H1 (cell line): Measurements from ENCODE around the gene IFIT5. TPM values are rescaled to one million over a fixed set of nuclear protein-coding genes. Genes with fewer than 3 reads are reported as not detected.

Experiments used
- CTCF ChIA-PET: fragments of 300-600 bp; sonication (Branson Sonifier 250); formaldehyde crosslinking; loops from one replicate; lab custom pipeline; 2021; ENCODE audit not compliant: partially characterized antibody; lab: Charles Lee
- POLR2A ChIA-PET: fragments of 300-600 bp; sonication (Branson Sonifier 250); formaldehyde crosslinking; loops from one replicate; lab custom pipeline; 2021; ENCODE audit warnings: inconsistent platforms; ENCODE audit not compliant: partially characterized antibody; lab: Charles Lee
- DNase-seq, 2 experiments: peaks; one replicate each; pipeline versions ENCODE4 v3.0.0 to v3.0.0-alpha.2; 2010 to 2022; ENCODE audit warnings: low spot score in 2 of 2, low read depth in 1 of 2, mixed read lengths in 1 of 2
- FAIRE-seq: peaks from 2 replicates; lab custom pipeline; 2011; peaks lifted over from hg19 to GRCh38; lab: Jason Lieb, UNC
- H2AFZ ChIP-seq: 2 replicates; pipeline ENCODE4 v1.8.1; 2012; ENCODE audit warnings: low read length, inconsistent platforms
- H2AK5ac ChIP-seq: 2 replicates; pipeline ENCODE4 v1.6.1; 2013; ENCODE audit warnings: low read depth, low read length
- H2BK120ac ChIP-seq: replicated peaks from 2 replicates; pipeline ENCODE3; 2013; ENCODE audit warnings: low read depth, low read length, inconsistent platforms
- H2BK12ac ChIP-seq: 2 replicates; pipeline ENCODE4 v1.6.1; 2013; ENCODE audit warnings: low read depth, low read length
- H2BK15ac ChIP-seq: 2 replicates; pipeline ENCODE4 v1.6.1; 2013; ENCODE audit warnings: low read length
- H2BK20ac ChIP-seq: 2 replicates; pipeline ENCODE4 v1.6.1; 2013; ENCODE audit warnings: low read length
- H2BK5ac ChIP-seq: 2 replicates; pipeline ENCODE4 v1.6.1; 2013; ENCODE audit warnings: low read depth, low read length
- H3K14ac ChIP-seq: 2 replicates; pipeline ENCODE4 v1.6.1; 2013; ENCODE audit warnings: inconsistent platforms; ENCODE audit not compliant: insufficient read length
- H3K18ac ChIP-seq: 2 replicates; pipeline ENCODE4 v1.6.1; 2013; ENCODE audit warnings: low read length; ENCODE audit errors: extremely low read depth
- H3K23ac ChIP-seq: 2 replicates; pipeline ENCODE4 v1.6.1; 2013; ENCODE audit warnings: inconsistent platforms; ENCODE audit not compliant: insufficient read length
- H3K23me2 ChIP-seq: 2 replicates; pipeline ENCODE4 v1.6.1; 2013; ENCODE audit warnings: low read depth, low read length
- H3K27ac ChIP-seq: 2 replicates; pipeline ENCODE4 v1.6.1; 2011; ENCODE audit warnings: low read depth, low read length, inconsistent platforms
- H3K27me3 ChIP-seq, 4 experiments: replicated peaks in 1 of 4; 1 replicate in 1 of 4; 2 replicates in 3 of 4; pipeline versions ENCODE4 v1.6.1 to v1.8.1; 2011 to 2013; ENCODE audit warnings: low read length in 3 of 4, mild to moderate bottlenecking in 3 of 4, inconsistent platforms in 2 of 4, mixed read lengths in 2 of 4, moderate library complexity in 1 of 4; ENCODE audit not compliant: control insufficient read depth in 3 of 4, insufficient read depth in 3 of 4; ENCODE audit errors: extremely low read depth in 1 of 4
- H3K36me3 ChIP-seq, 4 experiments: 2 replicates each; pipeline versions ENCODE4 v1.6.1 to v1.8.1; 2011 to 2013; ENCODE audit warnings: mild to moderate bottlenecking in 4 of 4, low read length in 3 of 4, moderate library complexity in 2 of 4, control low read depth in 1 of 4, inconsistent platforms in 1 of 4; ENCODE audit not compliant: insufficient read depth in 4 of 4, control insufficient read depth in 2 of 4
- H3K4ac ChIP-seq: replicated peaks from 2 replicates; pipeline ENCODE3; 2013; ENCODE audit warnings: low read length, low read depth, mixed read lengths, inconsistent platforms; ENCODE audit not compliant: insufficient read length
- H3K4me1 ChIP-seq, 4 experiments: replicated peaks in 1 of 4; 1 replicate in 1 of 4; 2 replicates in 3 of 4; pipeline versions ENCODE4 v1.6.1 to v1.8.1; 2011 to 2013; ENCODE audit warnings: low read length in 3 of 4, inconsistent platforms in 2 of 4, mixed read lengths in 1 of 4; ENCODE audit not compliant: insufficient read depth in 4 of 4, control insufficient read depth in 3 of 4
- H3K4me2 ChIP-seq, 2 experiments: 2 replicates each; pipeline versions ENCODE4 v1.6.1 to v1.8.1; 2011 to 2013; ENCODE audit warnings: low read depth in 2 of 2, low read length in 2 of 2, control low read depth in 1 of 2, inconsistent platforms in 1 of 2, mild to moderate bottlenecking in 1 of 2; ENCODE audit not compliant: insufficient read depth in 1 of 2
- H3K4me3 ChIP-seq, 4 experiments: fragments of 200-600, 300-600 bp in 1 of 4; sonication (generic), shearing (Covaris generic), sonication (Bioruptor Twin) in 1 of 4; 2 replicates each; pipeline versions ENCODE4 v1.5.1 to v1.8.1; 2011 to 2016; ENCODE audit warnings: low read length in 4 of 4, low read depth in 3 of 4, control low read depth in 2 of 4, inconsistent platforms in 2 of 4, mild to moderate bottlenecking in 2 of 4, mixed read lengths in 1 of 4, moderate library complexity in 1 of 4; ENCODE audit not compliant: insufficient read depth in 2 of 4; ENCODE audit errors: extremely low read depth in 1 of 4
- H3K56ac ChIP-seq: replicated peaks from 2 replicates; pipeline ENCODE3; 2013; ENCODE audit warnings: low read depth, mild to moderate bottlenecking, mixed read lengths, low read length, inconsistent platforms; ENCODE audit not compliant: insufficient read length
- H3K79me1 ChIP-seq: 2 replicates; pipeline ENCODE4 v1.6.1; 2013; ENCODE audit warnings: low read depth, low read length, control low read depth
- H3K79me2 ChIP-seq, 2 experiments: 2 replicates each; pipeline versions ENCODE4 v1.6.1 to v1.8.1; 2012 to 2013; ENCODE audit warnings: low read length in 2 of 2, mild to moderate bottlenecking in 2 of 2, inconsistent platforms in 1 of 2; ENCODE audit not compliant: insufficient read depth in 2 of 2, control insufficient read depth in 1 of 2
- H3K9ac ChIP-seq, 4 experiments: replicated peaks in 1 of 4; 1 replicate in 1 of 4; 2 replicates in 3 of 4; pipeline versions ENCODE4 v1.6.1 to v1.8.1; 2011 to 2013; ENCODE audit warnings: low read depth in 3 of 4, low read length in 3 of 4, control low read depth in 2 of 4, mild to moderate bottlenecking in 2 of 4, moderate library complexity in 2 of 4, inconsistent platforms in 1 of 4; ENCODE audit errors: extremely low read depth in 1 of 4
- H3K9me3 ChIP-seq, 2 experiments: 2 replicates each; pipeline versions ENCODE4 v1.6.1 to v1.8.1; 2012 to 2013; ENCODE audit warnings: mild to moderate bottlenecking in 2 of 2, moderate library complexity in 2 of 2, control low read depth in 1 of 2, inconsistent platforms in 1 of 2, low read depth in 1 of 2, low read length in 1 of 2, mixed read lengths in 1 of 2; ENCODE audit not compliant: insufficient read depth in 2 of 2
- H4K20me1 ChIP-seq, 2 experiments: replicated peaks in 1 of 2; 2 replicates each; pipeline versions ENCODE3 to v1.8.1; 2011 to 2013; ENCODE audit warnings: inconsistent platforms in 2 of 2, low read length in 2 of 2, mild to moderate bottlenecking in 1 of 2; ENCODE audit not compliant: insufficient read depth in 2 of 2, control insufficient read depth in 1 of 2
- H4K5ac ChIP-seq: 2 replicates; pipeline ENCODE4 v1.6.1; 2013; ENCODE audit warnings: low read length, low read depth, mixed read lengths, inconsistent platforms; ENCODE audit not compliant: insufficient read length
- H4K8ac ChIP-seq: 2 replicates; pipeline ENCODE4 v1.8.0; 2013; ENCODE audit warnings: mild to moderate bottlenecking, moderate library complexity, low read length, inconsistent platforms; ENCODE audit not compliant: insufficient read depth; ENCODE audit errors: extremely low read depth
- H4K91ac ChIP-seq: replicated peaks from 2 replicates; pipeline ENCODE3; 2013; ENCODE audit warnings: low read length, mixed read lengths, inconsistent platforms; ENCODE audit not compliant: insufficient read length
- ATF2 ChIP-seq: IDR thresholded peaks from 2 replicates; pipeline ENCODE4 v1.6.1; 2012; ENCODE audit warnings: low read length, inconsistent platforms
- MAFK ChIP-seq: IDR thresholded peaks from 2 replicates; pipeline ENCODE4 v1.6.1; 2012; ENCODE audit warnings: low read depth, mild to moderate bottlenecking, improper control_type of control experiment, low read length
- WGBS, 2 experiments: shearing (Covaris generic) in 1 of 2; methylation state at CpG; one replicate each; pipeline versions ENCODE4 v1.1.6 to v1.1.7; 2013 to 2015; ENCODE audit warnings: low lambda C conversion rate in 2 of 2, mixed read lengths in 2 of 2, inconsistent platforms in 1 of 2, low coverage in 1 of 2, missing lambda C conversion rate in 1 of 2; ENCODE audit not compliant: insufficient replicate concordance in 2 of 2, insufficient coverage in 1 of 2, insufficient read length in 1 of 2; ENCODE audit errors: extremely low coverage in 1 of 2, missing lambda C conversion rate in 1 of 2; 5-methylcytosine and 5-hydroxymethylcytosine counted together
- polyA plus RNA-seq, 7 experiments: library from polyadenylated mRNA; depleted of rRNA in 3 of 7; stranded (reverse) in 5 of 7; unstranded in 2 of 7; fragments of >200 nt in 5 of 7; fragments of 200-250 nt in 2 of 7; gene quantifications; 1 replicate in 5 of 7; 2 replicates in 1 of 7; 4 replicates in 1 of 7; pipeline versions ENCODE4 v1.2.1 to v1.2.3, GENCODE V29; 2011 to 2013; ENCODE audit warnings: missing spikeins in 2 of 7, mixed read lengths in 2 of 7
- total RNA-seq: library from RNA; stranded (reverse); fragmentation: NEBNext Ultra II Directional; extraction: Animal tissue kit (Norgen Biotek cat#: 25700); gene quantifications from 2 replicates; pipeline ENCODE4 v1.2.1, GENCODE V29; 2021

The IFIT5 gene
- total and polyA plus RNA-seq, 2 of the 8 experiments (the other 6 are each of a cell fraction or from before 2014, with no cell fraction given): 0.94 to 2.6 TPM

- H3K36me3 ChIP-seq: no peaks in the 10 kb centered on the region
- WGBS, 2 experiments: 95% methylated on average over 2 of the region's 2 CpGs; no CpG with 5 or more reads in 1 of the 2 experiments
- no peaks in the 10 kb centered on the region for H3K23me2 ChIP-seq
- H4K91ac ChIP-seq: no peak overlapping the region
- peaks cover 0 to 5% (median 4%) of the 10 kb centered on the region in 4 experiments; a peak in 5 of 7 replicates for H3K27me3 ChIP-seq
- no peak overlapping the region for H3K4me3 ChIP-seq
- H3K27ac ChIP-seq: no peak overlapping the region
- H3K4ac ChIP-seq: no peak overlapping the region
- no peak overlapping the region for H2BK12ac ChIP-seq
- H3K18ac ChIP-seq: no peak overlapping the region
- no peak overlapping the region for H2BK15ac ChIP-seq
- FAIRE-seq: no peak
- H3K9ac ChIP-seq: no peak overlapping the region
- H3K4me2 ChIP-seq: no peak overlapping the region
- ChIA-PET POLR2A (no interaction called here), CTCF (interaction anchor here (0.9 to 1.5 kb wide), 7 partner anchors 52 to 144 kb away, joined by 3 to 4 read pairs (median 3); no protein-coding TSS in a partner anchor)
- no peak for DNase-seq
- H2AK5ac ChIP-seq: no peak overlapping the region
- H3K23ac ChIP-seq: no peak overlapping the region
- H2BK120ac ChIP-seq: no peak overlapping the region
- no peaks in the 10 kb centered on the region for H3K79me2 ChIP-seq
- H4K5ac ChIP-seq: no peak overlapping the region
- no peaks in the 10 kb centered on the region for H3K79me1 ChIP-seq
- no peak overlapping the region for H2BK20ac ChIP-seq
- no peak overlapping the region for H2AFZ ChIP-seq
- H3K56ac ChIP-seq: no peak overlapping the region
- no peak overlapping the region for H2BK5ac ChIP-seq
- no peaks in the 10 kb centered on the region for H3K9me3 ChIP-seq
- H3K14ac ChIP-seq: no peak overlapping the region
- peaks cover 0 to 7% (median 2%) of the 10 kb centered on the region in 4 experiments; a peak in 4 of 7 replicates for H3K4me1 ChIP-seq
- no peaks in the 10 kb centered on the region for H4K20me1 ChIP-seq
- no peak overlapping the region for H4K8ac ChIP-seq
- no peak for TF ChIP-seq MAFK
- no peak for TF ChIP-seq ATF2
These were observed 6.7 kb downstream of the IFIT5 start for GRCh38 chr10:89421018-89421476.
